ENCODE measurements around the gene CDK6. TPM values are rescaled to one million over a fixed set of nuclear protein-coding genes. Genes with fewer than 3 reads are reported as not detected.

The CDK6 gene
- total and polyA plus RNA-seq, 4 donors, result 14.0 to 42.6 (median 27.8) TPM

- no peaks in the 10 kb centered on the region for H3K4me1 ChIP-seq (ENCODE audit: control insufficient read depth, insufficient read depth, low read length)
- no peak for DNase-seq (ENCODE audit: low read depth in 4 of 6, low spot score in 6 of 6)
Measured at GRCh38 chr7:92670204-92670851, 166.0 kb downstream of the CDK6 start.

GRCh38 chr7:92669616-92670165 is 166.7 kb downstream of the CDK6 start:
- Histone ChIP-seq H3K4me3 (ENCODE audit: low read depth, low read length) (no peak overlapping the region), H3K27ac (ENCODE audit: low read depth, low read length) (no peak overlapping the region)

More at GRCh38 chr7:92670204-92670851, 166.0 kb downstream of the CDK6 start:
- no peak overlapping the region for H3K4me3 ChIP-seq (ENCODE audit: low read depth, low read length)
- H3K27ac ChIP-seq (ENCODE audit: low read depth, low read length), result no peak overlapping the region
- no peaks in the 10 kb centered on the region for H3K36me3 ChIP-seq (ENCODE audit: control insufficient read depth, insufficient read depth, low read length)
- no peaks in the 10 kb centered on the region for H3K27me3 ChIP-seq (ENCODE audit: control insufficient read depth, insufficient read depth, low read length)
- WGBS (ENCODE audit: insufficient coverage), result 100% methylated on average over 1 of the region's 2 CpGs
- no peaks in the 10 kb centered on the region for H3K9me3 ChIP-seq (ENCODE audit: control insufficient read depth, insufficient read depth, low read length)

GRCh38 chr7:92668564-92668963 is 167.8 kb downstream of the CDK6 start:
- no peaks in the 10 kb centered on the region for H3K9me3 ChIP-seq (ENCODE audit: control insufficient read depth, insufficient read depth, low read length)
- no peak for DNase-seq (ENCODE audit: low read depth in 4 of 6, low spot score in 6 of 6)
- no peak overlapping the region for H3K4me3 ChIP-seq (ENCODE audit: low read depth, low read length)
- no peak overlapping the region for H3K27ac ChIP-seq (ENCODE audit: low read depth, low read length)
- no peaks in the 10 kb centered on the region for H3K27me3 ChIP-seq (ENCODE audit: control insufficient read depth, insufficient read depth, low read length)
- no peaks in the 10 kb centered on the region for H3K4me1 ChIP-seq (ENCODE audit: control insufficient read depth, insufficient read depth, low read length)
- no peaks in the 10 kb centered on the region for H3K36me3 ChIP-seq (ENCODE audit: control insufficient read depth, insufficient read depth, low read length)

More at GRCh38 chr7:92669616-92670165, 166.7 kb downstream of the CDK6 start:
- no peak for DNase-seq (ENCODE audit: low read depth in 4 of 6, low spot score in 6 of 6)
- 100% methylated on average over 2 of the region's 3 CpGs for WGBS (ENCODE audit: insufficient coverage)
- no peaks in the 10 kb centered on the region for H3K36me3 ChIP-seq (ENCODE audit: control insufficient read depth, insufficient read depth, low read length)
- no peaks in the 10 kb centered on the region for H3K9me3 ChIP-seq (ENCODE audit: control insufficient read depth, insufficient read depth, low read length)
- no peaks in the 10 kb centered on the region for H3K4me1 ChIP-seq (ENCODE audit: control insufficient read depth, insufficient read depth, low read length)
- H3K27me3 ChIP-seq (ENCODE audit: control insufficient read depth, insufficient read depth, low read length), result no peaks in the 10 kb centered on the region

- Histone ChIP-seq H3K27me3 (ENCODE audit: control insufficient read depth, insufficient read depth, low read length) (no peaks in the 10 kb centered on the region), H3K4me1 (ENCODE audit: control insufficient read depth, insufficient read depth, low read length) (no peaks in the 10 kb centered on the region), H3K9me3 (ENCODE audit: control insufficient read depth, insufficient read depth, low read length) (no peaks in the 10 kb centered on the region), H3K4me3 (ENCODE audit: low read depth, low read length) (no peak overlapping the region), H3K27ac (ENCODE audit: low read depth, low read length) (no peak overlapping the region), H3K36me3 (ENCODE audit: control insufficient read depth, insufficient read depth, low read length) (no peaks in the 10 kb centered on the region)
- DNase-seq (ENCODE audit: low read depth in 4 of 6, low spot score in 6 of 6), result no peak
- no CpG with 5 or more reads among the region's 6 CpGs for WGBS (ENCODE audit: insufficient coverage)
Measured at GRCh38 chr7:92667816-92668535, 168.4 kb downstream of the CDK6 start.

GRCh38 chr7:92665926-92666325 is 170.4 kb downstream of the CDK6 start:
- no peak for DNase-seq (ENCODE audit: low read depth in 4 of 6, low spot score in 6 of 6)
- 100% methylated on average over 1 of the region's 2 CpGs for WGBS (ENCODE audit: insufficient coverage)

GRCh38 chr7:92661651-92662050 is 174.7 kb downstream of the CDK6 start:
- H3K9me3 ChIP-seq (ENCODE audit: control insufficient read depth, insufficient read depth, low read length), result no peaks in the 10 kb centered on the region
- WGBS (ENCODE audit: insufficient coverage), result 100% methylated on average over 1 of the region's 1 CpG
- no peak overlapping the region for H3K27ac ChIP-seq (ENCODE audit: low read depth, low read length)
- DNase-seq (ENCODE audit: low read depth in 4 of 6, low spot score in 6 of 6), result no peak
- H3K27me3 ChIP-seq (ENCODE audit: control insufficient read depth, insufficient read depth, low read length), result no peaks in the 10 kb centered on the region
- H3K4me3 ChIP-seq (ENCODE audit: low read depth, low read length), result no peak overlapping the region
- no peaks in the 10 kb centered on the region for H3K36me3 ChIP-seq (ENCODE audit: control insufficient read depth, insufficient read depth, low read length)
- H3K4me1 ChIP-seq (ENCODE audit: control insufficient read depth, insufficient read depth, low read length), result no peaks in the 10 kb centered on the region

More at GRCh38 chr7:92665926-92666325, 170.4 kb downstream of the CDK6 start:
- no peaks in the 10 kb centered on the region for H3K4me1 ChIP-seq (ENCODE audit: control insufficient read depth, insufficient read depth, low read length)
- no peaks in the 10 kb centered on the region for H3K36me3 ChIP-seq (ENCODE audit: control insufficient read depth, insufficient read depth, low read length)
- no peaks in the 10 kb centered on the region for H3K27me3 ChIP-seq (ENCODE audit: control insufficient read depth, insufficient read depth, low read length)
- no peak overlapping the region for H3K27ac ChIP-seq (ENCODE audit: low read depth, low read length)
- H3K4me3 ChIP-seq (ENCODE audit: low read depth, low read length), result no peak overlapping the region
- no peaks in the 10 kb centered on the region for H3K9me3 ChIP-seq (ENCODE audit: control insufficient read depth, insufficient read depth, low read length)

- 100% methylated on average over 1 of the region's 4 CpGs for WGBS (ENCODE audit: insufficient coverage)
- no peak overlapping the region for H3K27ac ChIP-seq (ENCODE audit: low read depth, low read length)
- no peaks in the 10 kb centered on the region for H3K9me3 ChIP-seq (ENCODE audit: control insufficient read depth, insufficient read depth, low read length)
- no peak overlapping the region for H3K4me3 ChIP-seq (ENCODE audit: low read depth, low read length)
- no peak for DNase-seq (ENCODE audit: low read depth in 4 of 6, low spot score in 6 of 6)
- no peaks in the 10 kb centered on the region for H3K36me3 ChIP-seq (ENCODE audit: control insufficient read depth, insufficient read depth, low read length)
- no peaks in the 10 kb centered on the region for H3K27me3 ChIP-seq (ENCODE audit: control insufficient read depth, insufficient read depth, low read length)
- H3K4me1 ChIP-seq (ENCODE audit: control insufficient read depth, insufficient read depth, low read length), result no peaks in the 10 kb centered on the region
Measured at GRCh38 chr7:92658671-92659070, 177.7 kb downstream of the CDK6 start.

- Histone ChIP-seq H3K27me3 (ENCODE audit: control insufficient read depth, insufficient read depth, low read length) (no peaks in the 10 kb centered on the region), H3K27ac (ENCODE audit: low read depth, low read length) (no peak overlapping the region), H3K4me3 (ENCODE audit: low read depth, low read length) (no peak overlapping the region), H3K36me3 (ENCODE audit: control insufficient read depth, insufficient read depth, low read length) (no peaks in the 10 kb centered on the region), H3K9me3 (ENCODE audit: control insufficient read depth, insufficient read depth, low read length) (no peaks in the 10 kb centered on the region), H3K4me1 (ENCODE audit: control insufficient read depth, insufficient read depth, low read length) (no peaks in the 10 kb centered on the region)
- no peak for DNase-seq (ENCODE audit: low read depth in 4 of 6, low spot score in 6 of 6)
- 93% methylated on average over 1 of the region's 1 CpG for WGBS (ENCODE audit: insufficient coverage)
Measured at GRCh38 chr7:92657391-92657790, 179.0 kb downstream of the CDK6 start.

- no CpG with 5 or more reads among the region's 4 CpGs for WGBS (ENCODE audit: insufficient coverage)
- Histone ChIP-seq H3K4me3 (ENCODE audit: low read depth, low read length) (no peak overlapping the region), H3K9me3 (ENCODE audit: control insufficient read depth, insufficient read depth, low read length) (no peaks in the 10 kb centered on the region), H3K27ac (ENCODE audit: low read depth, low read length) (no peak overlapping the region), H3K27me3 (ENCODE audit: control insufficient read depth, insufficient read depth, low read length) (no peaks in the 10 kb centered on the region), H3K36me3 (ENCODE audit: control insufficient read depth, insufficient read depth, low read length) (no peaks in the 10 kb centered on the region), H3K4me1 (ENCODE audit: control insufficient read depth, insufficient read depth, low read length) (no peaks in the 10 kb centered on the region)
- DNase-seq (ENCODE audit: low read depth in 4 of 6, low spot score in 6 of 6), result no peak
Measured at GRCh38 chr7:92656121-92656520, 180.3 kb downstream of the CDK6 start.

All from spinal cord (tissue), 10 donors.